Peyer's patch (tissue), 4 donors: ENCODE data around the gene CDH4.

Experiments used
- POLR2A ChIP-seq, 2 donors: fragments of 450-650 bp; IDR thresholded peaks; one replicate each; pipeline ENCODE4 v1.5.1; 2017; ENCODE audit warnings: antibody characterized with exemption in 2 of 2, mild to moderate bottlenecking in 2 of 2, moderate library complexity in 2 of 2
- TF ChIP-seq, protein P1 (sequence below), 6 experiments: fragments of 450-650 bp in 4 of 6; fragments of 200-600 bp in 2 of 6; sonication (generic) in 1 of 6; IDR thresholded peaks; one replicate each; pipeline ENCODE4 v1.5.1; 2017 to 2019; ENCODE audit warnings: antibody characterized with exemption in 6 of 6, mild to moderate bottlenecking in 3 of 6, moderate library complexity in 1 of 6

DNA sequence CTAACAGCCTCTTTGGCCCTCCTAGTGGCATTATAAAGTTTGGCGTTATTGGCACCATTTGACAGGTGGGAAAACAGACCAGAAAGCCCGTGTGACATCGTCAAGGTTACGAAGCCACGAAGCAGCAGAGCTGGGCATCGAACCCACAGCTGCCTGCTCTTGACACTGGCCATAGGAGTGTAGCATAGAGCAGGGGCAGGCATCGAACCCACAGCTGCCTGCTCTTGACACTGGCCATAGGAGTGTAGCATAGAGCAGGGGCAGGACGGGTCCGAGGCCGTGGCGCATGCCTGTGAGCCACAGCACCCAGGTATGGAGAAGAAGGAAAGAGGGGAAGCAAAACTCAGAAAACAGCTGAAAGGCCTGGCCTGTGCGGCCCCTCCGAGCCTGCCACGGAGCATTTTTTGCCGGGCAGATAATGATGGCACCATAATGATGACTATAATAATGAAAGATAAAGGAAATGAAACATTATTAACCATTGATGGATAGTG lies 33.1 kb downstream of the CDH4 start:
- TF ChIP-seq, protein P1, sequence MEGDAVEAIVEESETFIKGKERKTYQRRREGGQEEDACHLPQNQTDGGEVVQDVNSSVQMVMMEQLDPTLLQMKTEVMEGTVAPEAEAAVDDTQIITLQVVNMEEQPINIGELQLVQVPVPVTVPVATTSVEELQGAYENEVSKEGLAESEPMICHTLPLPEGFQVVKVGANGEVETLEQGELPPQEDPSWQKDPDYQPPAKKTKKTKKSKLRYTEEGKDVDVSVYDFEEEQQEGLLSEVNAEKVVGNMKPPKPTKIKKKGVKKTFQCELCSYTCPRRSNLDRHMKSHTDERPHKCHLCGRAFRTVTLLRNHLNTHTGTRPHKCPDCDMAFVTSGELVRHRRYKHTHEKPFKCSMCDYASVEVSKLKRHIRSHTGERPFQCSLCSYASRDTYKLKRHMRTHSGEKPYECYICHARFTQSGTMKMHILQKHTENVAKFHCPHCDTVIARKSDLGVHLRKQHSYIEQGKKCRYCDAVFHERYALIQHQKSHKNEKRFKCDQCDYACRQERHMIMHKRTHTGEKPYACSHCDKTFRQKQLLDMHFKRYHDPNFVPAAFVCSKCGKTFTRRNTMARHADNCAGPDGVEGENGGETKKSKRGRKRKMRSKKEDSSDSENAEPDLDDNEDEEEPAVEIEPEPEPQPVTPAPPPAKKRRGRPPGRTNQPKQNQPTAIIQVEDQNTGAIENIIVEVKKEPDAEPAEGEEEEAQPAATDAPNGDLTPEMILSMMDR (IDR thresholded peaks at IDR 0.05) = no peak
- TF ChIP-seq POLR2A (IDR thresholded peaks at IDR 0.05) = no peak
